DOHH2 (cell line): ENCODE measurements around the gene ZNF814.

ENCODE experiments used
- EZH2phosphoT487 ChIP-seq: fragments of 200-600 bp; sonication (generic); IDR thresholded peaks from 2 replicates; pipeline ENCODE4 v1.6.1; 2017; ENCODE audit warnings: borderline replicate concordance, mild to moderate bottlenecking, antibody characterized with exemption, low read length, moderate library complexity, mixed read lengths
- TF ChIP-seq, protein P1 (sequence below): fragments of 200-600 bp; sonication (generic); IDR thresholded peaks from one replicate; pipeline ENCODE4 v1.5.1; 2014; ENCODE audit warnings: antibody characterized with exemption, mild to moderate bottlenecking, low read depth, low read length; ENCODE audit not compliant: poor library complexity, severe bottlenecking

DNA sequence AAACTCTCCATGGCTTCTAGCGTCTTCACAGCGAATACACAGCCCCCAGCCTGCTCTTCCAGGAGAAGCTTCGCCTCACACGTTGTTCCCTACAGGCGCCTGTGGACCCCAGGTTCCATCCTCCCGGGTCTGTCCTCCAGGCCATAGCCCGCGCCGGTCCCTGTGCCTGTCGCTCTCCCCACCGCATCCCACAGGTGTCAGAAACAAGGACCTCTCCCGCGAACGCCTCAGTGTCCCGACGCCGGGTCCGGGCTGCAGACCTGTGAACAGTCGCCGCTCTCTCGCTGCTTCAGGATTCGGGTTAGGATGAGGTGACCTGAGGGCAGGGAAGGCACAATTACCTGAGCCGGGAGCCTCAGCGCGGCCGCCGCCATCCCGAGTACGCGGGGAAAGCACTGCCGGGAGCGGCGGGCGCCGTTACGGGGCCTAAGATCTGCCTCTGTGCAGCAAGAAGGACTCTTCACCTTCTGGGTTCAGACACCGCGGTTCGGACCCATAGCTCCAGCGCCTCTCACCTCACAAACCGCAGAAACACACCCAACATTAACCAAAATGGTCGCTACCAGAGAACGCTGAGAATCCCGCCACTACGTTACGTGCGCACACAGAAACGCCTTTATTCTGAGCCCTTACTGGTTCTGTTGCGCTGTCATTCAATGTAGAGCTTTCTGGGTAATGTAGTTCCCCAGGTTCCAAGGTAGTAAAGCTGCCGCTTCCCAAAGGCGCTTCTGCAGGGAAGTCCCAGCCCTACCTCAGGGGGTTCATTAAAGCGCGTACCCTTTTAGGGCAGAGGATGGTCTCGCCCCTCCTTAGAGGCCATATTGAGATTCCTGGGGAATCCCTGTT, 46.2 kb upstream of the ZNF814 start, which contains the start of gene ZNF418:
- TF ChIP-seq, protein P1, sequence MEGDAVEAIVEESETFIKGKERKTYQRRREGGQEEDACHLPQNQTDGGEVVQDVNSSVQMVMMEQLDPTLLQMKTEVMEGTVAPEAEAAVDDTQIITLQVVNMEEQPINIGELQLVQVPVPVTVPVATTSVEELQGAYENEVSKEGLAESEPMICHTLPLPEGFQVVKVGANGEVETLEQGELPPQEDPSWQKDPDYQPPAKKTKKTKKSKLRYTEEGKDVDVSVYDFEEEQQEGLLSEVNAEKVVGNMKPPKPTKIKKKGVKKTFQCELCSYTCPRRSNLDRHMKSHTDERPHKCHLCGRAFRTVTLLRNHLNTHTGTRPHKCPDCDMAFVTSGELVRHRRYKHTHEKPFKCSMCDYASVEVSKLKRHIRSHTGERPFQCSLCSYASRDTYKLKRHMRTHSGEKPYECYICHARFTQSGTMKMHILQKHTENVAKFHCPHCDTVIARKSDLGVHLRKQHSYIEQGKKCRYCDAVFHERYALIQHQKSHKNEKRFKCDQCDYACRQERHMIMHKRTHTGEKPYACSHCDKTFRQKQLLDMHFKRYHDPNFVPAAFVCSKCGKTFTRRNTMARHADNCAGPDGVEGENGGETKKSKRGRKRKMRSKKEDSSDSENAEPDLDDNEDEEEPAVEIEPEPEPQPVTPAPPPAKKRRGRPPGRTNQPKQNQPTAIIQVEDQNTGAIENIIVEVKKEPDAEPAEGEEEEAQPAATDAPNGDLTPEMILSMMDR = no peak
- no peak for TF ChIP-seq EZH2phosphoT487
